Trophoblast cell (in vitro differentiated cells and primary cell): ENCODE results near the gene CSGALNACT2.
"Not testable (repeated sequence)": the region's sequence is repeated elsewhere in the genome, so short reads cannot be mapped to it uniquely, and the experiment has no call there.

ENCODE experiments used
- DNase-seq, 2 donors: peaks; one replicate each; pipeline ENCODE4 v3.0.0-alpha.2; 2016
- H2AFZ ChIP-seq: 2 replicates; pipeline ENCODE4 v1.6.1; 2013; ENCODE audit warnings: low read length, moderate library complexity, mild to moderate bottlenecking; ENCODE audit not compliant: insufficient read depth, poor library complexity
- H2AK5ac ChIP-seq: 2 replicates; pipeline ENCODE4 v1.6.1; 2013; ENCODE audit warnings: mild to moderate bottlenecking, low read length
- H2BK120ac ChIP-seq: 2 replicates; pipeline ENCODE4 v1.6.1; 2013; ENCODE audit warnings: low read length, mild to moderate bottlenecking, moderate library complexity; ENCODE audit not compliant: insufficient read depth, poor library complexity
- H2BK12ac ChIP-seq: 2 replicates; pipeline ENCODE4 v1.6.1; 2013; ENCODE audit warnings: mild to moderate bottlenecking, low read length, moderate library complexity
- H2BK5ac ChIP-seq: 2 replicates; pipeline ENCODE4 v1.6.1; 2013; ENCODE audit warnings: low read length, low read depth, moderate library complexity, mild to moderate bottlenecking; ENCODE audit not compliant: poor library complexity
- H3K14ac ChIP-seq: 2 replicates; pipeline ENCODE4 v1.6.1; 2013; ENCODE audit warnings: mild to moderate bottlenecking, low read length
- H3K18ac ChIP-seq: 2 replicates; pipeline ENCODE4 v1.6.1; 2013; ENCODE audit warnings: mild to moderate bottlenecking, low read length
- H3K23ac ChIP-seq: 2 replicates; pipeline ENCODE4 v1.6.1; 2013; ENCODE audit warnings: low read length
- H3K27ac ChIP-seq: 2 replicates; pipeline ENCODE4 v1.5.1; 2013; ENCODE audit warnings: low read depth, mild to moderate bottlenecking, inconsistent platforms, low read length, moderate library complexity
- H3K27me3 ChIP-seq: 2 replicates; pipeline ENCODE4 v1.6.1; 2013; ENCODE audit warnings: inconsistent platforms, mild to moderate bottlenecking, low read length, moderate library complexity; ENCODE audit not compliant: insufficient read depth
- H3K36me3 ChIP-seq, 2 experiments: 1 replicate in 1 of 2; 2 replicates in 1 of 2; pipeline ENCODE4 v1.6.1; 2013; ENCODE audit warnings: low read length in 2 of 2, mild to moderate bottlenecking in 2 of 2, moderate library complexity in 1 of 2; ENCODE audit not compliant: insufficient read depth in 2 of 2, control insufficient read depth in 1 of 2
- H3K4ac ChIP-seq: 2 replicates; pipeline ENCODE4 v1.6.1; 2013; ENCODE audit warnings: low read depth, mild to moderate bottlenecking, low read length, moderate library complexity
- H3K4me1 ChIP-seq, 2 experiments: 1 replicate in 1 of 2; 2 replicates in 1 of 2; pipeline ENCODE4 v1.6.1; 2013; ENCODE audit warnings: low read length in 2 of 2, mild to moderate bottlenecking in 2 of 2, moderate library complexity in 1 of 2; ENCODE audit not compliant: insufficient read depth in 2 of 2, control insufficient read depth in 1 of 2
- H3K4me2 ChIP-seq: 2 replicates; pipeline ENCODE4 v1.6.1; 2013; ENCODE audit warnings: inconsistent platforms, mild to moderate bottlenecking, low read length, moderate library complexity
- H3K4me3 ChIP-seq: 2 replicates; pipeline ENCODE4 v1.5.1; 2013; ENCODE audit warnings: mild to moderate bottlenecking, low read depth, low read length, inconsistent platforms
- H3K79me1 ChIP-seq: one replicate; pipeline ENCODE4 v1.6.1; 2013; ENCODE audit warnings: low read length
- H3K79me2 ChIP-seq: 2 replicates; pipeline ENCODE4 v1.6.1; 2013; ENCODE audit warnings: low read length, mild to moderate bottlenecking; ENCODE audit not compliant: control insufficient read depth, insufficient read depth, poor library complexity
- H3K9ac ChIP-seq: 2 replicates; pipeline ENCODE4 v1.6.1; 2013; ENCODE audit warnings: mild to moderate bottlenecking, low read length
- H3K9me3 ChIP-seq: 2 replicates; pipeline ENCODE4 v1.6.1; 2013; ENCODE audit warnings: low read depth, mild to moderate bottlenecking, control low read depth, inconsistent platforms, low read length; ENCODE audit not compliant: insufficient read depth
- H4K12ac ChIP-seq: 2 replicates; pipeline ENCODE4 v1.6.1; 2013; ENCODE audit warnings: low read depth, mild to moderate bottlenecking, low read length, moderate library complexity
- H4K8ac ChIP-seq: 2 replicates; pipeline ENCODE4 v1.6.1; 2013; ENCODE audit warnings: low read depth, mild to moderate bottlenecking, low read length, moderate library complexity
- H4K91ac ChIP-seq: one replicate; pipeline ENCODE4 v1.6.1; 2013; ENCODE audit warnings: low read depth, mild to moderate bottlenecking, low read length, moderate library complexity
- WGBS: extraction: QIAGEN DNeasy Blood & Tissue Kit; methylation state at CpG from one replicate; pipeline ENCODE4 v1.1.7; 2013; ENCODE audit warnings: missing lambda C conversion rate; ENCODE audit not compliant: insufficient read length, insufficient coverage; ENCODE audit errors: extremely low coverage; 5-methylcytosine and 5-hydroxymethylcytosine counted together

The CSGALNACT2 gene

DNA sequence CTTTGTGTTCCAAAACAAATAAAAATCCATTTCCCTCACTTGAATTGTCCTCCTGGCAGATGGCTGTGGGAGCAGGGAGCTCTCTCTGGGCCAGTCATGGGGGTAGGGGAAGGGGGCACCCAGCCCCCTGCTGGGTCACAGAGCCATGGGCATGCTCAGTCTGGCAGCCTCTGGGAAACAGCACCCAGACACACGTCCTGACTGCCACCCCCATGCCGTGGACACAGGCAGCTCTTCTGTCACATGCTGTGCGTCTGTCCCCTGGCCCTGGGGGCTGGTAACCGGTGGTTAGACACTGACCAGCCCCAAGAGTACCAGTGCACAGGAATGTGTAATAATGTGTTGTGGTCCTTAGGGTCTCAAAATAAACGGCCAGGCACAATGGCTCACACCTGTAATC lies 81.6 kb downstream of the CSGALNACT2 start:
- H3K9ac ChIP-seq: no peak overlapping the region
- no peaks in the 10 kb centered on the region for H3K27me3 ChIP-seq
- no peak overlapping the region for H2BK120ac ChIP-seq
- no peak overlapping the region for H3K4me3 ChIP-seq
- no peak overlapping the region for H3K14ac ChIP-seq
- no peak overlapping the region for H2BK12ac ChIP-seq
- H2AFZ ChIP-seq: no peak overlapping the region
- no peaks in the 10 kb centered on the region for H3K9me3 ChIP-seq
- no peak overlapping the region for H3K27ac ChIP-seq
- no peak overlapping the region for H2AK5ac ChIP-seq
- H3K18ac ChIP-seq: no peak overlapping the region
- no peak overlapping the region for H3K23ac ChIP-seq
- H3K79me1 ChIP-seq: no peaks in the 10 kb centered on the region
- H2BK5ac ChIP-seq: no peak overlapping the region
- no peaks in the 10 kb centered on the region for H3K4me1 ChIP-seq
- no peaks in the 10 kb centered on the region for H3K79me2 ChIP-seq
- no peak overlapping the region for H3K4ac ChIP-seq
- no peak overlapping the region for H4K91ac ChIP-seq
- H4K8ac ChIP-seq: no peak overlapping the region
- H3K36me3 ChIP-seq: no peaks in the 10 kb centered on the region
- H3K4me2 ChIP-seq: no peak overlapping the region
- DNase-seq: no peak
- H4K12ac ChIP-seq: no peak overlapping the region
- WGBS: no CpG with 5 or more reads among the region's 5 CpGs

GRCh38 chr10:43220251-43220650 lies 82.0 kb downstream of the CSGALNACT2 start:
- not testable (repeated sequence) for H3K14ac ChIP-seq, H3K36me3 ChIP-seq, H2BK5ac ChIP-seq, H3K79me1 ChIP-seq, H2BK120ac ChIP-seq, H3K4ac ChIP-seq, H3K27me3 ChIP-seq, H3K9ac ChIP-seq, H4K91ac ChIP-seq, H2AK5ac ChIP-seq, H3K27ac ChIP-seq, H4K12ac ChIP-seq, H3K18ac ChIP-seq, DNase-seq, H3K23ac ChIP-seq, H3K4me3 ChIP-seq, H3K9me3 ChIP-seq, H2AFZ ChIP-seq, H2BK12ac ChIP-seq, H3K4me2 ChIP-seq, H3K79me2 ChIP-seq, H4K8ac ChIP-seq, H3K4me1 ChIP-seq
- WGBS: no CpG with 5 or more reads among the region's 6 CpGs

DNA sequence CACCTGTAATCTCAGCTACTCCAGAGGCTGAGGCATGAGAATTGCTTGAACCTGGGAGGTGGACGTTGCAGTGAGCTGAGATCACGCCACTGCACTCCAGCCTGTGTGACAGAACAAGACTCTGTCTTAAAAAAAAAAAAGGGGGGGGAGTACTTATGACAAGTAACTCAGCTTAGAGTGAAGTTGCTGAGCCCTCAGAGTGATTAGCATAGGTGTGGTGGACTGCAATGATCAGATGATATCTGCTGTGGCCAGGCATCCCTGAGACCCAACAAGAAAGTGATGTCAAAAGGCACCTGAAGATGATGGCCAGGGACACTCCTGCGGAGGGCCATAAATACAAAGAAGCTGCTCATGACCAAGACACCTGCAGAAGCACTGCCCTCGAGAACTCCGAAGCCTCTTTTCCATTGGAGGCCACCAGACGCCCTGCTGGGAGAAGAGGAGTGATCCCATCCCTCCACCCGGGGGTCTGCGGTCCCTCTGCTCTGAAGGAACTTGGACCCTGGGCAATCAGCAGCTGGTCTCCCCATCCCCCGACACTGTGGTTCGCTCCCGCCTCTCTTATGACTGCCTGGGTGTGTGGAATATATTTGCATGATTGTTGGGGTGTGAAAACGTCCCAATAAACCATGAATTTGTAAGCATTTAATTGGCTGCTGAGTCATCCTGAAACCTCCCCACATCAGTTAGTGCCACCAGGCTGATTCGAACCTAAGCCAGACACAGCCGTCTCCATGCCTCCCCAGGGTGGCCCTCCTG lies 82.6 kb downstream of the CSGALNACT2 start:
- Histone ChIP-seq H3K14ac (no peak overlapping the region), H2AFZ (no peak overlapping the region), H4K91ac (no peak overlapping the region), H2BK120ac (no peak overlapping the region), H3K18ac (no peak overlapping the region), H3K4me2 (no peak overlapping the region), H4K8ac (no peak overlapping the region), H3K27me3 (no peaks in the 10 kb centered on the region), H2AK5ac (no peak overlapping the region), H3K9me3 (no peaks in the 10 kb centered on the region), H3K27ac (no peak overlapping the region), H3K4ac (no peak overlapping the region), H3K4me3 (no peak overlapping the region), H3K79me1 (no peaks in the 10 kb centered on the region), H4K12ac (no peak overlapping the region), H3K36me3 (no peaks in the 10 kb centered on the region), H2BK5ac (no peak overlapping the region), H3K9ac (no peak overlapping the region), H3K23ac (no peak overlapping the region), H3K4me1 (no peaks in the 10 kb centered on the region), H3K79me2 (no peaks in the 10 kb centered on the region), H2BK12ac (no peak overlapping the region)
- DNase-seq: no peak
- WGBS: no CpG with 5 or more reads among the region's 14 CpGs

GRCh38 chr10:43221419-43222209 lies 83.4 kb downstream of the CSGALNACT2 start:
- DNase-seq: peak in 1 of 2 donors; percentile 19
- no peak overlapping the region for H3K18ac ChIP-seq
- no peaks in the 10 kb centered on the region for H3K79me2 ChIP-seq
- H3K4me1 ChIP-seq: no peaks in the 10 kb centered on the region
- no peak overlapping the region for H3K4me3 ChIP-seq
- no peak overlapping the region for H4K12ac ChIP-seq
- no peaks in the 10 kb centered on the region for H3K36me3 ChIP-seq
- H4K8ac ChIP-seq: no peak overlapping the region
- no peak overlapping the region for H3K9ac ChIP-seq
- WGBS: no CpG with 5 or more reads among the region's 19 CpGs
- H3K27me3 ChIP-seq: no peaks in the 10 kb centered on the region
- no peak overlapping the region for H2BK120ac ChIP-seq
- no peak overlapping the region for H3K23ac ChIP-seq
- no peak overlapping the region for H3K14ac ChIP-seq
- no peak overlapping the region for H3K4ac ChIP-seq
- H4K91ac ChIP-seq: no peak overlapping the region
- H2AFZ ChIP-seq: no peak overlapping the region
- H3K9me3 ChIP-seq: peaks cover under 1% of the 10 kb centered on the region
- H2BK12ac ChIP-seq: no peak overlapping the region
- no peak overlapping the region for H3K27ac ChIP-seq
- H3K79me1 ChIP-seq: no peaks in the 10 kb centered on the region
- H3K4me2 ChIP-seq: no peak overlapping the region
- no peak overlapping the region for H2BK5ac ChIP-seq
- no peak overlapping the region for H2AK5ac ChIP-seq
